Keratinocyte (primary cell): ENCODE results near the gene ABCB11.

Source experiments
- EZH2 ChIP-seq: IDR thresholded peaks from one replicate; pipeline ENCODE4 v1.6.1; 2012; ENCODE audit warnings: inconsistent platforms, mild to moderate bottlenecking, low read length, moderate library complexity
- TF ChIP-seq, protein P1 (sequence below), 3 experiments: IDR thresholded peaks in 1 of 3; conservative IDR thresholded peaks in 1 of 3; optimal IDR thresholded peaks in 1 of 3; 2 replicates in 2 of 3; 3 replicates in 1 of 3; pipeline versions ENCODE3 to v1.5.1; 2011; ENCODE audit warnings: low read length in 3 of 3, mild to moderate bottlenecking in 3 of 3, moderate library complexity in 2 of 3, control low read depth in 1 of 3, inconsistent platforms in 1 of 3; ENCODE audit not compliant: insufficient read depth in 2 of 3; ENCODE audit errors: extremely low read depth in 1 of 3

- TF ChIP-seq, protein P1, sequence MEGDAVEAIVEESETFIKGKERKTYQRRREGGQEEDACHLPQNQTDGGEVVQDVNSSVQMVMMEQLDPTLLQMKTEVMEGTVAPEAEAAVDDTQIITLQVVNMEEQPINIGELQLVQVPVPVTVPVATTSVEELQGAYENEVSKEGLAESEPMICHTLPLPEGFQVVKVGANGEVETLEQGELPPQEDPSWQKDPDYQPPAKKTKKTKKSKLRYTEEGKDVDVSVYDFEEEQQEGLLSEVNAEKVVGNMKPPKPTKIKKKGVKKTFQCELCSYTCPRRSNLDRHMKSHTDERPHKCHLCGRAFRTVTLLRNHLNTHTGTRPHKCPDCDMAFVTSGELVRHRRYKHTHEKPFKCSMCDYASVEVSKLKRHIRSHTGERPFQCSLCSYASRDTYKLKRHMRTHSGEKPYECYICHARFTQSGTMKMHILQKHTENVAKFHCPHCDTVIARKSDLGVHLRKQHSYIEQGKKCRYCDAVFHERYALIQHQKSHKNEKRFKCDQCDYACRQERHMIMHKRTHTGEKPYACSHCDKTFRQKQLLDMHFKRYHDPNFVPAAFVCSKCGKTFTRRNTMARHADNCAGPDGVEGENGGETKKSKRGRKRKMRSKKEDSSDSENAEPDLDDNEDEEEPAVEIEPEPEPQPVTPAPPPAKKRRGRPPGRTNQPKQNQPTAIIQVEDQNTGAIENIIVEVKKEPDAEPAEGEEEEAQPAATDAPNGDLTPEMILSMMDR (optimal IDR thresholded peaks at IDR 0.05 in 1 of 3, IDR thresholded peaks at IDR 0.05 in 1 of 3, conservative IDR thresholded peaks at IDR 0.05 in 1 of 3; ENCODE audit: extremely low read depth in 1 of 3, insufficient read depth in 2 of 3, low read length in 3 of 3) = no peak
- no peak for TF ChIP-seq EZH2
These were observed 3.9 kb downstream of the ABCB11 start for GRCh38 chr2:169027234-169027633.
